Caki2 (cell line): ENCODE data around the gene HOXC9. TPM values are rescaled to one million over a fixed set of nuclear protein-coding genes. Genes with fewer than 3 reads are reported as not detected.
A peak's percentile ranks its signal among the peaks of the same experiment; 100 is the strongest.
"Not testable (repeated sequence)": the region's sequence is repeated elsewhere in the genome, so short reads cannot be mapped to it uniquely, and the experiment has no call there.

Source experiments
- DNase-seq: peaks from one replicate; pipeline ENCODE4 v3.0.0-alpha.2; 2015; ENCODE audit warnings: low read depth
- in situ Hi-C: cut with HindIII; loops from 2 replicates; pipeline ENCODE4 v1.10.0; 2016; ENCODE audit warnings: low sequenced_read_pairs, low pct_unique_long_range_greater_than_20kb, mixed read lengths
- total RNA-seq: library from RNA; depleted of rRNA; stranded (reverse); fragments of >200 nt; shearing (Covaris generic); gene quantifications from 2 replicates; pipeline ENCODE4 v1.2.3, GENCODE V29; 2014; ENCODE audit warnings: low replicate concordance

The HOXC9 gene
- total RNA-seq, 1 experiment from 2014 or later = 2.4 TPM

GRCh38 chr12:54037360-54038283 is 37.7 kb downstream of the HOXC9 start:
- DNase-seq = no peak
- in situ Hi-C loops = no loop called here

DNA sequence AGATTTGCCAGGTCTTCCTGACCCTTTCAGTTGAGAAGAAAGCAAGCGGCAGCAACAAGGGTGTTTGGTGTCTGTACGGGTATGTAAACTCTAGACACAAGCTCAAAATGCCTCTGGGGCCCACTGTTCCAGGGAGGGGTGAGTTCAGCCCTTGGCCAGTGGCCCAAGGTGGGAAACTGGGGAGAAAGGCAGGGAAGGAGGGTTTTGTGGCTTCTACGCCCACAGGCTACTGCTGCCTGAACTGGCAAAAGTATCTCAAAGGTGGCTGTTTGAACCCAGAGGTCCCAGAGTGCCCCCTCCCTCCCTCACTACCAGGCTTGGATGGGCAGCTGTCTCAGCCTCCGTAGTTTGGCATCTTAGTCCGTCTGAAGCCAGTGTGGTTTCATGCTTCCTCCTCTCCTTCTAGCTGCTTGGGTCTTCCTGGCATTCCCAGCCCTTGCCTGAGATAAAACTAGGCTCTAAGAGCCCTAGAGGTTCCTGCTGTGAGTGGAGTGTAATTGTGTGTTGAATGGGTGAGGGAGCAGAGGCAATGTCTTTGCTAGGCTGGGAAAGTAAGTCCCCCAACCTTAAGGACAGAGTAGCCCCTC is 38.4 kb downstream of the HOXC9 start:
- in situ Hi-C loops = no loop called here
- no peak for DNase-seq

DNA sequence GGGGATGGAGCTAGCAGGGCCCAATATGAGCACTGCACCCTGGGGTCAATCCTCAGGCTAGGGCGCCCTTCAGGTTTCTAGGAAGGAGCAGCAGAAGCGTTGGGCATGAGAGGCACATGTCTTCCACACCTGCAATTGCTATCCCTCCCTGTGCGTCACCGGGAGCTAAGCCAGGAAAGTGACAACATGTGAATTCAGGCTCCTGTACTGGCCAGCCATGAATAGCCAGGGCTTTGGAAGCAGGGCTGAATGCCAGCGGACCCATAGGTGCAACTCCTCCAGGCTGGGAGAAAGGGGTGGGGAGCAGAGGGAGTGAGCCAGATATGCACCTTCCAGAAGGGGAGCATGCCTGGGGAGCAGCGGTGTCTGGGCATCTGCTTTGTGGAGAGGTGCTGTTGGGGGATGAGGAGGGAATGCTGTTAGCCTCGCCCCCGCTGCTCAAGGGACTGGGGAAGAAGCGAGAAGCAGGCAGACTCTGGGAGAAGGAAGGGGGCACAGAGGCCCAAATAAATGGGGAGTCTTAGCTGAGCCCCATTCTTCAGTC is 39.0 kb downstream of the HOXC9 start:
- in situ Hi-C loops = no loop called here
- no peak for DNase-seq

DNA sequence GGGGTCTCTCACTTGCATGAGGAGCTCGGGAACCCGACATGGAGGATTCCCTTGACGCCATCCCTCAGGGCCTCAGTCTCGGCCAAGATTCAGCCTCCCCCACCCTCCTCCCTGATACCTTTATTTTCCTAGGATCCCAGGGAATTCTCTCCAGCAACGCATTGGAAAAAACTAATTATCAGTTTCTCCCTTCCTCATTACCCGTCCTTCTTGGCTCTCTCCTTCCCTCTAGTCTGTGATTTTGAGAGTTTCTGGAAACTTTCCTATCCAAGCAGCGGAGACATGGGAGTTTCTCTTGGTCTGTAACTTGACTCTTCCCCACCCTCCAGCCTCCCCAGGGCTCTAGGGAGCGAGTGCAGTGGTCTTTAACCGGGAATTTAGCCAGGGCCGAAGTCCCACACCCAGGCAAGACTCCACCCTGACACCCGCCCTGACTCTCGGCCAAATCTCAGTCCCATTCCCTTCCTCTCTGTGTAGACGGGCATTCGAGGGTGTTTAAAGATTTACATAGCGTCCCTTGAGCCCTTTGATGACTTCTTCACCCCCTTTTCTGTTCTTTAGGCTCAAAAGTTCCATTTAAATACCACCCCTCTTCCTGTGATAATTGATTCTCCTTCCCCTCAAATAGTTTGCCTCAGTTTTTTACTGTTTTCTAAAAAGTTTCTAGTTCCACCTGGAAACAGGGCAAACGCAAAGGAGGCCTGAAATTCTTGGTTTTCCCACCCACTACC is 39.6 kb downstream of the HOXC9 start:
- DNase-seq = no peak
- in situ Hi-C loops = no loop called here

DNA sequence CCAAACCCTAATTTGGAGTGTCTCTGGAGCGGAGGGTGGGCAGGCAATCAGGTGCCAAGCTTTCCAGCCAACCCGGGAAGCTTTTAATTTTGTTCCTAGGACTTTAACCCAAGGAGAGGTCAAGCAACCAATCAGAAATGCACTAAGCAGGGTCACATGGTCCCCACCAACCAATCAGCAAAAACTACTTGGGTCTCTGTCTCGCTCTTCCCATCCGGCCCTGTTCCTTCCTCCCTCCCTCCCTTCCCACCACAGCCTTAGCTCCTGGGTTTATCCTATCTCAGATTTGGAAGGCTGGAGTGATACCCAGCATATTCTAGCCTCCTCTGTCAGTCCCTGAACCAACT is 40.2 kb downstream of the HOXC9 start:
- DNase-seq = peak; percentile 21
- in situ Hi-C loops = no loop called here

DNA sequence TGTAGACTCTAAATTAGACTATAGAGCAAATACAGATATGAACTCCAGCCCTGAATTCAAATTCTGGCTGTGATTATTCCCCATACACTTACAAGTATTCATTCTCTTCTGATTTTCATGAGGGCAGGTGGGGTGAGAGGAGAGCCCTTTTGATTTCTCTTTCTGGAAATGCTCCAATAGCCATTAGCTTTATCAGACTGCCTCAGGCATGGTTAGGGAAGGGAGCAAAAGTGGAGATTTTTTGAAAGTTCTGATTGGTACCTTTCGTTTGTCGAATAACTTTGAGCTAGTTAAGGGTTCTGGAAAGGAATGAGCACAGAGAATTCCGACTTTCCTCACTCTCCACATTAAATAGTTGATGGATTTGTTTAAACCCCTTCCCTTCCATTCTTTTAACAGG is 40.7 kb downstream of the HOXC9 start:
- in situ Hi-C loops = no loop called here
- DNase-seq = no peak

- no peak for DNase-seq
- in situ Hi-C loops = no loop called here
Measured at GRCh38 chr12:54041097-54041690, 41.2 kb downstream of the HOXC9 start.

DNA sequence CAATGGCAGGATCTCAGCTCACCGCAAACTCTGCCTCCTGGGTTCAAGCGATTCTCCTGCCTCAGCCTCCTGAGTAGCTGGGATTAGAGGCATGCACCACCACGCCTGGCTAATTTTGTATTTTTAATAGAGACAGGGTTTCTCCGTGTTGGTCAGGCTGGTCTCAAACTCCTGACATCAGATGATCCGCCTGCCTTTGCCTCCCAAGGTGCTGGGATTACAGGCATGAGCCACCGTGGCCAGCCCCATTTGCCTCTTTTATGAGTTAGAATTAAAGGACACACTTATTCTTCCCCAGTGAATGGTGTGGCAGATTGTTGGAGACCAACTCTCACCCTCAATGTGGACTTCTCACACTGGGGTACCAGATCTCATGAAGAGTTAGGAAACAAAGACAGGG is 42.1 kb downstream of the HOXC9 start:
- not testable (repeated sequence) for DNase-seq

GRCh38 chr12:54042970-54043853 is 43.3 kb downstream of the HOXC9 start:
- DNase-seq = no peak
- in situ Hi-C loops = no loop called here

More for the DNA sequence above, 42.1 kb downstream of the HOXC9 start:
- in situ Hi-C loops = not testable (repeated sequence)

- in situ Hi-C loops = no loop called here
- no peak for DNase-seq
Measured at GRCh38 chr12:54044425-54045103, 44.6 kb downstream of the HOXC9 start.

DNA sequence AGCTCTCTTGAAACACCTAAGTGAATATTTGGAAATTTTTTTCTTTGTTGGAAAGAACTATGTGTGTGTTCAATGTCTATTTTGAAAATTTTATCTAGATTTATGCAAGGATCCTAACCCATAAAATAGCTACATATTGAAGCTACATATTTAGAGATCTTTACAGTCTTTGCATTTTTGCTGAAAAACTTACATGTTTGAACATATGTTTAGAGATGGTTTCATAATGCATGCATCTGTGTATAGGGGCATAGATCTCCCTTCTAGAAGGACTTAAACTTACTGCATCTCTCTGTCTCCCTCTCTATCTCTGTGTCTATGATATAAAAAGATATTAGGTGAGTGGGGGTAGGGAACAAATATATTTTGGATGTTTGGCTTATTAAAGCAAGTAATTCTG is 45.4 kb downstream of the HOXC9 start:
- no peak for DNase-seq
- in situ Hi-C loops = no loop called here

GRCh38 chr12:54045868-54046521 is 46.0 kb downstream of the HOXC9 start:
- no peak for DNase-seq
- in situ Hi-C loops = no loop called here

DNA sequence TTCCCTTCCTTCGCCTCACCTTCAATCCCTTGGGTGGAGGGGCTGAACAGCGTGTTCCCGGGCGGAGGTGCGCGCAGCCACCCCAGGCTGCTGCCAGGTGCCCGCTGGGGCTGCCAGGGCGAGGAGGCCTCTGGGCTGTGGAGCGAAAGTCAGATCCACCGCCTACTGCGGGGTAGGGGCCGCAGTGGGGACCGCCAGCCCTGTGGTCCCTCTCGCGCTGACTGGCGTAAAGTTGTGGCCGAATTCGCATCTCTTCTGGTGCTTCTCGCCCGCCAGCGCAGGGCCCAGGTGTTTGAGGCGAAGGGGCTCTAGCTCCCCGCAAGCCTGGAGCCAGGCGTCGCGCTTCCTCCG is 46.8 kb downstream of the HOXC9 start:
- in situ Hi-C loops = no loop called here
- no peak for DNase-seq

DNA sequence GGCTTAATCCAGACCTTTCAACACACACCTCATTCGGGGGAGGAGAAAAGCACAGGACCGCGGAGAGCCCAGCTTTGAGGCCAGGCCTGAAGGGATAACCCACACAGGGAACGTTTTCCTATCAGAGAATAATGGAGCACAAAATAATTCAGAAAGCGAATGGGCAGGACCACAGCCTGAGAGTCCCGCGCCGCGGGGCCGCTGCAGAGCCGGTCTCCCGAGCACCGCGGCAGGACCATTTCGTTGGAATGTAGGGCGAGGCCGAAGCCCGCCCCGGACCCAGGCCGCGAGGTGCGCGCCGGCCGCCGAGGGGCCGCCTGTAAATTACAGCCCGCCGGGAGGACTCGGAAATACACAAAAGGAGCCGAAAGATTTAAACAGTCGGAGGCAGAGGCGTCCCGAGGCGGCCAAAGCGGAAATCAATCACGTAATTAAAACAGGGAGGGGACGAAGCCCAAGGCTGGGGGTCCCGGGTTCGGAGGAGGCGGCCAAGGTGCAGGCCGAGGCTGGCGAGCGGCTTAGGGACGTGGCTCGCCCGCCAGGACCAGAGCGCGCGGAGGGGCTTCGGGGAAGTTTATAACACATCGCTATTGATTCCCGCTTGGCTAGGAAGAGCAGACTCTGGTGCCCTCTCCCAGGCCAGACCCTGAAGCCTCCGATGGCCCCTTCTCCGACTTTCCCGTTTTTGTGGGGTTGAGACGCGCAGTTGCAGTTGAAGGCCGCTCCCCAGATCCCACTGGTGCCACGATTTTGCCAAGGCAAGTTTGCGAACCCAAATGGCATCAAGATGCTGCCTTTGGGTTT is 47.4 kb downstream of the HOXC9 start:
- in situ Hi-C loops = no loop called here
- no peak for DNase-seq

- in situ Hi-C loops = no loop called here
- DNase-seq = no peak
Measured at GRCh38 chr12:54047964-54048303, 48.0 kb downstream of the HOXC9 start.

DNA sequence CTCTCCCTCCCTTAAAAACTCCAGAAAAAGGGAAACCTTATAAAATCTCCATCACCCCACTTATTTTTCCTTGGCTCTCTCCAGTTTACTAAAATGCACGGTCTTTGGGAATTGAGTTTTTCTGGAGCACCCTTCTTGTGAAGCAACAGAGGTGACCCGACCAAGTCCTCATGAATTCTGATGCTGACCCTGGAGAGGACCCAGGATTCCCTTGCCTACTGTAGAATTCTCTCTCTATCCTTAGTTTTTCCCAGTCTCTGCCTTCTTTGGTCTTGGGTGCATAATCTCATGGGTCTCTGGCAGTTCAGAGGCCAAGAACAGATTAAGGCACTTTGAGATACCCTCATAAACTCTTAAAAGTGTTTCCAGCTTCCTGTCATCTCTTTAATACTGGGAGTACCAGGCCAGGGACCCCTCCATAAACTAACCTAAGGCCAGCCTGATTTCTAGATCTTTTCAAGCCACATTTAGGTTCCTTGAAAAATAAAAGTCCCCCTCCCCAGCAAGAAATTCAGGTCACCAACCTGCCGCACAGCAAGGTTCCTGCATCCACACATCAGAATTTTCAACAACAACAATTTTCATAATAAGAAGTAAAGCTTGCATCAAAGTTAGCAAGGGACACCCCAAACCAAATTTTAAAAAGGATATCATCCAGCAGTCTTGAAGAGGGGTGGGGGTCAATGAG is 48.6 kb downstream of the HOXC9 start:
- in situ Hi-C loops = no loop called here
- DNase-seq = no peak
